ENCODE measurements around the gene ADM5. TPM values are rescaled to one million over a fixed set of nuclear protein-coding genes. Genes with fewer than 3 reads are reported as not detected.
"Not testable (repeated sequence)": the region's sequence is repeated elsewhere in the genome, so short reads cannot be mapped to it uniquely, and the experiment has no call there.

Gene ADM5
- total and polyA plus RNA-seq, 10 of the 15 experiments (the other 5 are each of a cell fraction or from before 2014, with no cell fraction given) = 0.05 to 6.0 (median 1.2) TPM; not detected in 1

DNA sequence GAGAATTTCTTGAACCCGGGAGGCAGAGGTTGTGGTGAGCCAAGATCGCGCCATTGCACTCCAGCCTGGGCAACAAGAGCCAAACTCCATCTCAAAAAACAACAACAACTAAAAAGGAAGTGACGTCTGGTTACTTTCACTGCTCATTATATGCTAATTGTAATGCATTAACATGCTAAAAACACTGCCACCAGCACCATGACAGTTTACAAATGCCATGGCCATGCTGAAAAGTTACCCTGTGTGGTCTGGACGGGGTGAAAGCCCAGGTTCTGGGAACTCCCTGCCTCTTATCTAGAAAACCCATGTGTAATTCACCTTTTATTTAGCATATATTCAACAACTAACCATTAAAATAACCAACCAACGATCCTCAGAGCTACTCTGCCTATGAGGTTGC is 29.6 kb downstream of the ADM5 start (continued):
- TF ChIP-seq, protein P1, sequence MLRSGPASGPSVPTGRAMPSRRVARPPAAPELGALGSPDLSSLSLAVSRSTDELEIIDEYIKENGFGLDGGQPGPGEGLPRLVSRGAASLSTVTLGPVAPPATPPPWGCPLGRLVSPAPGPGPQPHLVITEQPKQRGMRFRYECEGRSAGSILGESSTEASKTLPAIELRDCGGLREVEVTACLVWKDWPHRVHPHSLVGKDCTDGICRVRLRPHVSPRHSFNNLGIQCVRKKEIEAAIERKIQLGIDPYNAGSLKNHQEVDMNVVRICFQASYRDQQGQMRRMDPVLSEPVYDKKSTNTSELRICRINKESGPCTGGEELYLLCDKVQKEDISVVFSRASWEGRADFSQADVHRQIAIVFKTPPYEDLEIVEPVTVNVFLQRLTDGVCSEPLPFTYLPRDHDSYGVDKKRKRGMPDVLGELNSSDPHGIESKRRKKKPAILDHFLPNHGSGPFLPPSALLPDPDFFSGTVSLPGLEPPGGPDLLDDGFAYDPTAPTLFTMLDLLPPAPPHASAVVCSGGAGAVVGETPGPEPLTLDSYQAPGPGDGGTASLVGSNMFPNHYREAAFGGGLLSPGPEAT (IDR thresholded peaks at IDR 0.05; ENCODE audit: low read depth) = no peak
- TF ChIP-seq, protein P2, sequence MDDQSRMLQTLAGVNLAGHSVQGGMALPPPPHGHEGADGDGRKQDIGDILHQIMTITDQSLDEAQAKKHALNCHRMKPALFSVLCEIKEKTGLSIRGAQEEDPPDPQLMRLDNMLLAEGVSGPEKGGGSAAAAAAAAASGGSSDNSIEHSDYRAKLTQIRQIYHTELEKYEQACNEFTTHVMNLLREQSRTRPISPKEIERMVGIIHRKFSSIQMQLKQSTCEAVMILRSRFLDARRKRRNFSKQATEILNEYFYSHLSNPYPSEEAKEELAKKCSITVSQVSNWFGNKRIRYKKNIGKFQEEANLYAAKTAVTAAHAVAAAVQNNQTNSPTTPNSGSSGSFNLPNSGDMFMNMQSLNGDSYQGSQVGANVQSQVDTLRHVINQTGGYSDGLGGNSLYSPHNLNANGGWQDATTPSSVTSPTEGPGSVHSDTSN (IDR thresholded peaks at IDR 0.05; ENCODE audit: insufficient replicate concordance, low read depth, low read length) = no peak

DNA sequence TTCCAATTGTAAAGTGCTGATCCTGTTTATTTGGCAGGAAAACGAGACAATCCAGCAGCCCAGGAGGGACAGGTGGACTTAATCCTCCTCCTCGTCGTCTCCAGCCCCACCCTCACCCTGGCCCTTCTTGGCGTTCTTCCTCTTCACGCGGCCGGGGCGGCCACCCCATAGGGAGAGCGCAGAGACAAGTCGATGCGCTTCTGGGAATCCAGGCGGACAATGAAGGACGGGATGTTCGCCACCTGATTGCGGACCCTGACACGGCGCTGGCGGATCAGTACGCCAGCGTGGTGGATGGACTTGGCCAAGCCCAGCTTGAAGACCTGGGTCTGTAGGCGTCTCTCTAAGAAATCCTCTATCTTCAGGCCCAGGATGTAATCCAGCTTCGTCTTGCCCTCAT is 30.0 kb downstream of the ADM5 start:
- RAD21 ChIA-PET (ENCODE audit: unreplicated experiment); H3K9me3 ChIP-seq (replicated peaks; ENCODE audit: control insufficient read depth, insufficient read depth, low read length); H3K79me2 ChIP-seq (ENCODE audit: control insufficient read depth, insufficient read depth, low read length); H4K20me1 ChIP-seq (ENCODE audit: control insufficient read depth, insufficient read depth); H3K9ac ChIP-seq (ENCODE audit: control insufficient read depth, insufficient read depth, low read length); FAIRE-seq; POLR2A ChIA-PET; CTCF ChIA-PET; DNase-seq (ENCODE audit: low read depth, low spot score); ATAC-seq; H3K4me3 ChIP-seq; H2AFZ ChIP-seq (ENCODE audit: control insufficient read depth, low read depth, low read length); BruUV-seq (replicated peaks); SMC1A ChIA-PET (ENCODE audit: uncharacterized antibody, unreplicated experiment); H3K27me3 ChIP-seq (replicated peaks in 1 of 2; ENCODE audit: control insufficient read depth in 2 of 2, insufficient read depth in 2 of 2, low read length in 1 of 2); H3K27ac ChIP-seq (ENCODE audit: control insufficient read depth, insufficient read depth); in situ Hi-C loops (cut with MboI); intact Hi-C loops (cut with micrococcal nuclease; ENCODE audit: unreplicated experiment); H3K4me2 ChIP-seq (ENCODE audit: control insufficient read depth, insufficient read depth); H3K4me1 ChIP-seq (ENCODE audit: control insufficient read depth, insufficient read depth, low read length); H3K36me3 ChIP-seq (ENCODE audit: control insufficient read depth in 2 of 2, insufficient read depth in 2 of 2, low read length in 1 of 2): not testable (repeated sequence)
- 85% methylated on average over 22 of the region's 22 CpGs for WGBS (ENCODE audit: insufficient coverage, insufficient replicate concordance, low lambda C conversion rate, missing lambda C conversion rate)
